Measurements from ENCODE around the gene PHOX2B. TPM values are rescaled to one million over a fixed set of nuclear protein-coding genes. Genes with fewer than 3 reads are reported as not detected.

PHOX2B gene
- total RNA-seq, 1 donor from 2014 or later, result not detected

DNA sequence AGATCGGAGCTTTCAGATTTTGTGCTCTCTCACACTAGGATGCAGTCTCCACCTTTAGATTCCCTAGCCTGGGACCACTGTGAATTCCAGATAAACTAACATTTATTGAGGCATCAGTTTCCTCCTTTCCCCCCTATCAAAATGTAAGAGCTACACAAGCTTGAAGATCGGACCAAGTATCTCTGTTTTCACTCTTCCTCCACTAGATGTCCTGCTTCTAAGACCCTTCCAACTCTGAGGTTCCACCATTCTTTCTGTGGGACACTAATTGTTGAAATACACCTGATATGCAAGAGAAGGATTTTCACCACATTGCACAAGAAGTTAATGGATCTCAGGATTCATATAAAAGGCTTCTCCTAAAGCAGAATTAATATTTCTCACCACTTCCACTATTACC is 43.0 kb upstream of the PHOX2B start:
- DNase-seq (ENCODE audit: low read depth), result no peak
- H3K36me3 ChIP-seq (ENCODE audit: control insufficient read depth, insufficient read depth, low read length), result no peaks in the 10 kb centered on the region
- H3K4me3 ChIP-seq (ENCODE audit: low read depth, low read length), result no peak overlapping the region
- TF ChIP-seq, protein P1, sequence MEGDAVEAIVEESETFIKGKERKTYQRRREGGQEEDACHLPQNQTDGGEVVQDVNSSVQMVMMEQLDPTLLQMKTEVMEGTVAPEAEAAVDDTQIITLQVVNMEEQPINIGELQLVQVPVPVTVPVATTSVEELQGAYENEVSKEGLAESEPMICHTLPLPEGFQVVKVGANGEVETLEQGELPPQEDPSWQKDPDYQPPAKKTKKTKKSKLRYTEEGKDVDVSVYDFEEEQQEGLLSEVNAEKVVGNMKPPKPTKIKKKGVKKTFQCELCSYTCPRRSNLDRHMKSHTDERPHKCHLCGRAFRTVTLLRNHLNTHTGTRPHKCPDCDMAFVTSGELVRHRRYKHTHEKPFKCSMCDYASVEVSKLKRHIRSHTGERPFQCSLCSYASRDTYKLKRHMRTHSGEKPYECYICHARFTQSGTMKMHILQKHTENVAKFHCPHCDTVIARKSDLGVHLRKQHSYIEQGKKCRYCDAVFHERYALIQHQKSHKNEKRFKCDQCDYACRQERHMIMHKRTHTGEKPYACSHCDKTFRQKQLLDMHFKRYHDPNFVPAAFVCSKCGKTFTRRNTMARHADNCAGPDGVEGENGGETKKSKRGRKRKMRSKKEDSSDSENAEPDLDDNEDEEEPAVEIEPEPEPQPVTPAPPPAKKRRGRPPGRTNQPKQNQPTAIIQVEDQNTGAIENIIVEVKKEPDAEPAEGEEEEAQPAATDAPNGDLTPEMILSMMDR (IDR thresholded peaks at IDR 0.05; ENCODE audit: insufficient read depth, low read length, poor library complexity, severe bottlenecking), result no peak
- H3K27me3 ChIP-seq (ENCODE audit: control insufficient read depth, insufficient read depth, low read length), result no peaks in the 10 kb centered on the region

DNA sequence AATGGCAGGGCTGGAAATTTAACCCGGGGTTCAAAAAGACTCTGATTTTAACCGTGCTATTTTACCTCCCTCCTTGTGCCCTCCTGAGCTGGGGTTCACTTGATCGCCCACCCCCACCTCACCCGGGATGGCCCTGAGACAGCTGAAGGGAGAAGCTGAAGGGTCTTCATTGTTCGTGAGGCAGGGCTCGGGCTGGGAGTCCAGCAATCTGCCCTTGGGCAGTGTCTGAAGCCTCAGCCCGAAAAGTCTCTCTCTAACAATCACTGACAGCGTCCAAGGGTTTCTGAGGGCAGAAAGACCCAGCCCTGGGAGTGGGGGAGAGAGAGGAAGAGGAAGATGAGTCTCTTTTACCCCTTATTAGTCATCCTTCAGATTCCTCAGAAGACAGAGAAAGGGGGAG is 39.4 kb upstream of the PHOX2B start:
- Histone ChIP-seq H3K36me3 (ENCODE audit: control insufficient read depth, insufficient read depth, low read length) (no peaks in the 10 kb centered on the region), H3K27me3 (ENCODE audit: control insufficient read depth, insufficient read depth, low read length) (no peaks in the 10 kb centered on the region), H3K4me3 (ENCODE audit: low read depth, low read length) (no peak overlapping the region)
- TF ChIP-seq, protein P1 (IDR thresholded peaks at IDR 0.05; ENCODE audit: insufficient read depth, low read length, poor library complexity, severe bottlenecking), result no peak
- DNase-seq (ENCODE audit: low read depth), result no peak

DNA sequence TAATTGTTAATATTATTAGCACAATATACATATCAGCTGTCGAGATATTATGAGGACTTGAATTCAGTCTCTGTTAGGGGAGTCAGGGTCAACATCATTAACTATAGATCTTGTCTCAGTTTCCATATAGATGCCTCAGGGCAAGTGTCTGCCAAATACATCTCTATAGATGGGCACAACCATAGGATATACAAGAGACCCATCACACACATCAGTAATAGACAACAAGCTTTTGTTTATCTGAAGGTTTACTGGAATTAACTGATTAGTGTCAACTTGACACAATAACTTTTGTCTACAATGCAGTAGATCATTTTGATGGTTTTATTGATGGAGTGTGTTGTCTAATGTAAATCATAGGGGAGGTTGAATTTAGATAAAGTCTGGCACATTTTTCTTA is 37.1 kb upstream of the PHOX2B start:
- DNase-seq (ENCODE audit: low read depth), result no peak
- H3K4me3 ChIP-seq (ENCODE audit: low read depth, low read length), result no peak overlapping the region
- TF ChIP-seq, protein P1 (IDR thresholded peaks at IDR 0.05; ENCODE audit: insufficient read depth, low read length, poor library complexity, severe bottlenecking), result no peak
- H3K27me3 ChIP-seq (ENCODE audit: control insufficient read depth, insufficient read depth, low read length), result no peaks in the 10 kb centered on the region
- H3K36me3 ChIP-seq (ENCODE audit: control insufficient read depth, insufficient read depth, low read length), result no peaks in the 10 kb centered on the region

DNA sequence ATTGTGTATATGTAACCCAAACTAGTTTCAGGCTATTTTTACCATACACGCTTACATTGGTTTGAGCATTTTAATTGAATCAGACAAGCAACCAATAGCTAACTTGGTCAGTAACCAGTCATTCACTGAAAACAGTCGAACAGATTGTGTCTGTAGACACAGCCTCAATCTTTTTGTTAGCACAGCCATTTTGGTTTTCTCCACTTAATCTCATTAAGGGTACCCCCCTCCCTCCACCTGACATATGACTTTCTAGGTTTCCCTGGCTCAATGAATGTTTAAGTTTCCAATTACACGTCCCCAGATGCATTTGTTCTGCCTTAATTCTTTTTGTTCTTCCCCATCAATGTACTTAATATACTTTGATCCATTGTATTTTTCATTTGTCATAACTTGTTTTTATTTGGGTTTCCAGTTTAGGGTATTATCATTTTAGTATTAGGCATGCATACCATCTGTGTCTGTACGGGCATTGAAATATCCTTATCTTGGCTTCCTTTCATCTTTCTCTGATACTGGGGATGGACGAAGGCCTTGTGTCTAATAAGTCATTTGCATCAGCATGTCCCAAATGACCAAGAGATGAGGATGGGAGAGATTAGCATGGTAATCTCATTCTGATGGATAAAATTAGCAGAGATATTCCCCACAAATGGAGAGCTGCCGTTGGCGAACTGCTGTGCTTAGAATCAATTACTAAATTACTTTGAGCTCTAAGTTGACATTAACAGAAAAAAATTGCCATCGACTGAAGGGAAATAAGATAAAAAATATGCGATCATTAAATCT is 35.9 kb upstream of the PHOX2B start:
- H3K4me3 ChIP-seq (ENCODE audit: low read depth, low read length), result no peak overlapping the region
- H3K36me3 ChIP-seq (ENCODE audit: control insufficient read depth, insufficient read depth, low read length), result no peaks in the 10 kb centered on the region
- TF ChIP-seq, protein P1 (IDR thresholded peaks at IDR 0.05; ENCODE audit: insufficient read depth, low read length, poor library complexity, severe bottlenecking), result no peak
- no peak for DNase-seq (ENCODE audit: low read depth)
- H3K27me3 ChIP-seq (ENCODE audit: control insufficient read depth, insufficient read depth, low read length), result no peaks in the 10 kb centered on the region

DNA sequence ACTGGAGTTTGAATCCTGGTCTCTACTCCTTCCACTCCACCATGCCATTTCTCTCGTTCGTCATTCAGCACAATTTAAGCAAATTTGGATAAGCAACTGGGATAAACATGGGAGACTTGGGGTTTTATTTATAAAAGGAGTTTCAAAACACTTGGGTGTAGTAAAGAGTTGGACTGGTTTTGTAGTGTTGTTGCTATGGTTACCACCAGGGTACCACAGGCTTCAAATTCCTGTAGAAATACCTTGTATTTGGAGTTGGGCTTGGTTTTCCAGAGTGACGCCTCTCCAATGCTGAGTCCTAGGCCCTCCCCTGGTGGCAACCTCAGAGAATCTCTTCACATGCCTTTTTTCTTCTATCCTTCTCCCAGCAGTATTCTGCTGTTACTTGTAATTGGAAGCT is 27.9 kb upstream of the PHOX2B start:
- DNase-seq (ENCODE audit: low read depth), result no peak
- Histone ChIP-seq H3K36me3 (ENCODE audit: control insufficient read depth, insufficient read depth, low read length) (no peaks in the 10 kb centered on the region), H3K27me3 (ENCODE audit: control insufficient read depth, insufficient read depth, low read length) (peaks cover 2% of the 10 kb centered on the region), H3K4me3 (ENCODE audit: low read depth, low read length) (no peak overlapping the region)
- TF ChIP-seq, protein P1 (IDR thresholded peaks at IDR 0.05; ENCODE audit: insufficient read depth, low read length, poor library complexity, severe bottlenecking), result no peak

DNA sequence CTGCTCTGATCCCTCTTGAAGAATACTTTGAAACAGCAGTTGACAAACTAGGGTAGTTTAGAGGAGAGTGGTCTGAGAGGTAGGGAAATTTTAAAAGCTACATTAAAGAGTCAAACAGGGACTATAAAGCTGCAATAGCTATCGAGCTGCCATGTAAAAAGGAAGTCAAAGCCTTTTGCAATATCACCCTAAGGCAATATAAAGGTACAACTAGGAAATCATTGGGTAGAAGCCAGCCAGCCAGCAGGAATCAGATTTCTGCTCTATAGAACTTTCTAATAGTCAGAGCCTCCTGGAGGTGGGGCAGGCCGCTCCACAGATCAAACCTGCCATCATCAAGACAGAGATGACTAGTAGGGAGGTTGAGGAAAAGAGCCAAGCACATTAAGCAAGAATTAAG is 15.2 kb upstream of the PHOX2B start:
- Histone ChIP-seq H3K4me3 (ENCODE audit: low read depth, low read length) (no peak overlapping the region), H3K36me3 (ENCODE audit: control insufficient read depth, insufficient read depth, low read length) (no peaks in the 10 kb centered on the region), H3K27me3 (ENCODE audit: control insufficient read depth, insufficient read depth, low read length) (peaks cover 10% of the 10 kb centered on the region)
- DNase-seq (ENCODE audit: low read depth), result no peak
- TF ChIP-seq, protein P1 (IDR thresholded peaks at IDR 0.05; ENCODE audit: insufficient read depth, low read length, poor library complexity, severe bottlenecking), result no peak
